Measurements from ENCODE around the gene PSAT1. TPM values are rescaled to one million over a fixed set of nuclear protein-coding genes. Genes with fewer than 3 reads are reported as not detected.

PSAT1 gene
- total and polyA plus RNA-seq, 2 of the 8 experiments (the other 6 are each of a cell fraction or from before 2014, with no cell fraction given): 204 to 341 TPM

GRCh38 chr9:78262655-78263054 is 34.3 kb upstream of the PSAT1 start (continued):
- no peak for TF ChIP-seq ZNF274 (IDR thresholded peaks at IDR 0.05; ENCODE audit: borderline replicate concordance, extremely low read depth, low read length)
- TF ChIP-seq SP1 (IDR thresholded peaks at IDR 0.05; ENCODE audit: low read depth, low read length): no peak
- no peak for TF ChIP-seq TAF7 (optimal IDR thresholded peaks at IDR 0.05; ENCODE audit: borderline replicate concordance, low read depth, low read length)
- no peak for TF ChIP-seq NRF1 (IDR thresholded peaks at IDR 0.05; ENCODE audit: low read depth, low read length)
- no peak for TF ChIP-seq GABPA (IDR thresholded peaks at IDR 0.05; ENCODE audit: borderline replicate concordance, insufficient read depth, low read length)
- TF ChIP-seq BCL11A (IDR thresholded peaks at IDR 0.05; ENCODE audit: low read depth in 2 of 2, low read length in 2 of 2): no peak
- TF ChIP-seq CHD2 (IDR thresholded peaks at IDR 0.05; ENCODE audit: low read length): no peak
- TF ChIP-seq RAD21 (IDR thresholded peaks at IDR 0.05 in 1 of 2, conservative IDR thresholded peaks at IDR 0.05 in 1 of 2; ENCODE audit: low read depth in 2 of 2, low read length in 2 of 2): no peak
- TF ChIP-seq TCF12 (IDR thresholded peaks at IDR 0.05; ENCODE audit: low read depth, low read length): no peak

Measured in H1 (cell line).